G401.6 (cell line): ENCODE results near the gene ESPN.
"Not testable (repeated sequence)": the region's sequence is repeated elsewhere in the genome, so short reads cannot be mapped to it uniquely, and the experiment has no call there.

Experiments used
- FAIRE-seq: peaks from 2 replicates; lab custom pipeline; 2012; peaks lifted over from hg19 to GRCh38; lab: Jason Lieb, UNC

ESPN gene, protein sequence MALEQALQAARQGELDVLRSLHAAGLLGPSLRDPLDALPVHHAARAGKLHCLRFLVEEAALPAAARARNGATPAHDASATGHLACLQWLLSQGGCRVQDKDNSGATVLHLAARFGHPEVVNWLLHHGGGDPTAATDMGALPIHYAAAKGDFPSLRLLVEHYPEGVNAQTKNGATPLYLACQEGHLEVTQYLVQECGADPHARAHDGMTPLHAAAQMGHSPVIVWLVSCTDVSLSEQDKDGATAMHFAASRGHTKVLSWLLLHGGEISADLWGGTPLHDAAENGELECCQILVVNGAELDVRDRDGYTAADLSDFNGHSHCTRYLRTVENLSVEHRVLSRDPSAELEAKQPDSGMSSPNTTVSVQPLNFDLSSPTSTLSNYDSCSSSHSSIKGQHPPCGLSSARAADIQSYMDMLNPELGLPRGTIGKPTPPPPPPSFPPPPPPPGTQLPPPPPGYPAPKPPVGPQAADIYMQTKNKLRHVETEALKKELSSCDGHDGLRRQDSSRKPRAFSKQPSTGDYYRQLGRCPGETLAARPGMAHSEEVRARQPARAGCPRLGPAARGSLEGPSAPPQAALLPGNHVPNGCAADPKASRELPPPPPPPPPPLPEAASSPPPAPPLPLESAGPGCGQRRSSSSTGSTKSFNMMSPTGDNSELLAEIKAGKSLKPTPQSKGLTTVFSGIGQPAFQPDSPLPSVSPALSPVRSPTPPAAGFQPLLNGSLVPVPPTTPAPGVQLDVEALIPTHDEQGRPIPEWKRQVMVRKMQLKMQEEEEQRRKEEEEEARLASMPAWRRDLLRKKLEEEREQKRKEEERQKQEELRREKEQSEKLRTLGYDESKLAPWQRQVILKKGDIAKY

DNA sequence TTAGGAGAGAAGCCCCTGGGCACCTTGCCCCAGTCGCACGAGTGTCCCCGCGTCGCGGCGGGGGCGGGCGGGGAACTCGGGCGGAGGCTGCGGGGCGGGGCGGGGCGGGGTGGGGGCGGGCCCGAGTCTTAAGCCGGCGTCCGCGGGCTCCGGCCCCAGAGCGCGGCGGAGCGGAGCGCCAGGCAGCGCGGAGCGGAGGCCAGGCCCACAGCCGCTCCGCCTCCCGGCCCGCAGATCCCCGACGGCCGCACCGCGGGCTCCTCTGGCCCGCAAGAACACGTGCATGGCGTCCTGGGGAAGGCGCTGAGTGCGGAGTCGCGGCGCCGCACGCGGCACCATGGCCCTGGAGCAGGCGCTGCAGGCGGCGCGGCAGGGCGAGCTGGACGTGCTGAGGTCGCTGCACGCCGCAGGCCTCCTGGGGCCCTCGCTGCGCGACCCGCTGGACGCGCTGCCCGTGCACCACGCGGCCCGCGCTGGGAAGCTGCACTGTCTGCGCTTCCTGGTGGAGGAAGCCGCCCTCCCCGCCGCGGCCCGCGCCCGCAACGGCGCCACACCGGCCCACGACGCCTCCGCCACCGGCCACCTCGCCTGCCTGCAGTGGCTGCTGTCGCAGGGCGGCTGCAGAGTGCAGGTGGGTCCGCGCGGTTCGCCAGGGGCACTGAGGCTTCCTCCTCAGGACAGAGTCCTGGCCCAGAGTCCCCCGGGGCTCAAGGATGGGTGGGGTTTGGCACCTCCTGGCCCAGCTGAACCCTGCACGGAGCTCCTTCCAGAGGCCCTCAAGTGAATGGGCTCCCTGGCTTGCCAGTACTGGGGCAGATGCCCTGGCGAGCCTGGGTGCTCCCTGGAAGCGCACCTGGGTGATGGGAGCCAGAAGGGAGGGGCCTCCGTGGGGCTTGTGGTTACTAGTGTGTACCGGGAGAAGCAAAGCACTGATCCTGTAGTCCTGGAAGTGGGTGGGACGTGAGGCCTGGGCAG, at the start of gene ESPN:
Gene ESPN (plus strand): TSS at position 158 of the 975 bp plus-strand sequence. CDS start 180 bp downstream, at position 338.
- FAIRE-seq, result no peak

GRCh38 chr1:6378096-6378746, 46.4 kb upstream of the ESPN start:
- FAIRE-seq, result no peak

GRCh38 chr1:6380037-6380436, 44.5 kb upstream of the ESPN start:
- FAIRE-seq, result no peak

- FAIRE-seq, result no peak
Observed at GRCh38 chr1:6384135-6384534, 40.4 kb upstream of the ESPN start.

GRCh38 chr1:6384962-6385361, 39.6 kb upstream of the ESPN start:
- no peak for FAIRE-seq

GRCh38 chr1:6385488-6386191, 38.9 kb upstream of the ESPN start:
- no peak for FAIRE-seq

- no peak for FAIRE-seq
Observed at GRCh38 chr1:6386371-6386949, 38.1 kb upstream of the ESPN start.

DNA sequence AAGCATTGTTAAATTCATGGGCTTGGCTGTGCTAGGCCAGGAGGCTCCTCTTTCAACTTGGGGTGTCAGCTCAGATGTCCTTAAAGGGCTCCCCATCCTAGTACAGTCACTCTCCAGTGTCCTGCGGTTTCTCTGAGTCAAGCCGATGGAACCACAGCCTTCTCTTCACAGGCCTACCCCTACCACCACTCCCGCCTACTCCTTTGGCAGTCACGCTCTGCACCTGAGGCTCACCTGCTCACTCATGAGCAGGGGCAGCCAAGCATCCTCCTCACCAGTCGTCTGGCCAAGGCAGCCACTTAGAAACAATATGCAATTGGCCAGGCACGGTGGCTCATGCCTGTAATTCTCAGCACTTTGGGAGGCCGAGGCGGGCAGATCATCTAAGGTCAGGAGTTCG, 34.6 kb upstream of the ESPN start:
- FAIRE-seq, result no peak

DNA sequence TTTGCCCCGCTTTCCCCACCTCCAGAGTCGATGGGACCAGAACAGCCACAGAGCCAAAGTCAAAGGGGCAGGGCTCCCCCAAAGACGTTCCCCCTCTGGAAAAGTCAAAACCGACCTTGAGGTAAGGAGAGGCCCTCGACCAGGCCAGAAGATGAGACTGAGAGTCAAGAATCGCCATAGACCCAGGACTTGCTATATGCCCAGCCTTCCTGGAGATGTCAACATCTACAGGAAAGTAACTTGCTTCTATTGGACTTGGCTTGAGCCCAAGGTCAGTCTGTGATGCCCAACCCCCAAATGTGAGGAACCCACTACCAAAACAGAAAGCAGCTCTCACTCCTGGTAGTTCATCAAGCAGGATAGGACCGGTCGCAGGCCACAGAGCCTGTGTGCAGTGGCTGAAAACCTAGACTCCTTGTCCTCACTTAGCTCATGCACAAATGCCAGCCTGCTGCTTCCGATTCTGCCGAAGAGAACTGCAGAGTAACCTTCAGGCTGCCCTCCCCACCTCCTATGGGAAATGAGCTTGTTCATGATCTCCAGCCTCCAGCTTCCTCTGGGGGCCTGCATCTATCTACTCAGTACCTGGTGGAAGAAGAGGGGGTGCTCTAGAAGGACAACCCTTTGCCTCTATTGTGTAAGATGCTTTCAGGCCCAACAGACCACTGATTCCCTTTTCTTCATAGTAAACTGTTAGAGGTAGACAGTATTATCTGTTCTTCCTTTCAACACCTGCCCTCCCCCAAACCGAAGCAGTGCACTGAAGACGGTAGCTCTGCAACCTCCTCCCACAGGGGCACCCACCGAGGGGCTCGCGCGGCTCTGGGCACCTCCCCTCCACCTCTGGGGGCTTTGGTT, 32.4 kb upstream of the ESPN start:
- FAIRE-seq, result no peak

- no peak for FAIRE-seq
Observed at GRCh38 chr1:6392809-6393399, 31.7 kb upstream of the ESPN start.

DNA sequence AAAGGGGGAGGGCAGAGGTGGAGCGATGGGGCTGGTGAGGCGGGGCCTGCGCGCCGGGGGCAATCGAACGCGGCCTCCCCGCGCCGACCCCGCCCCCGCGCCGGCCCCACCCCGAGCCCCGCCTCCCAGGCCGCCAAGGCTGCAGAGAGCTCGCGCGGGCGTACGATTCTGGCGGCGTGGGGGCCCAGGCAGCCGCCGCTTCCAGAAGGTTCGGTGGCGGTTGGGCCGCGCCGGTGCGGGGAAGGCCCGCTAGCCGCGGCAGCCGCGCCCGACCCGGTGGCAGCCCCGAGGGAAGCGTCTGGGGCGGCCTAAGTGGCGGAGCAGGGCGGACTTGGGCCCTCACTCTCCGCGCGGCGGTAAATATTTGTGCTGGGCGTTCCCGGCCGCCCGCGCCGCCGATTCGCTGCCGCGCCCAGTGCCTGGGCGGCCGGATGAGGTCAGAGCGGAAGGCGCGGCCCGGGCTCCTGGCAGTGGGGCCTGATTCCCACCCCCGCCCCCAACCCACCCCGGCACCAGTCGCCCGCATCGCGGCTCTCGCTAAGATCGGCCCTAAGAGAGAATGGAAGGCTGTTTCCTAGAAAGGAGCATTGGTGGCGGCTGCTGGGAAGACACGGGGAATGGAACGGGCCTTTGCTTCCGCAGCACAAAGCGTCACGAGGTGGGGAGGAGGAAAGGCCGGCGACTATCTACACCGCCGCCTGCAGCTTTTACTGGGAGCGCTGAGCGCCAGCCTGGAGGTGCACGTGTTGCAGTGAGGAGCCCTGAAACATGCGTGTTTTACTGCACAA, 31.0 kb upstream of the ESPN start, which contains the start of gene ACOT7:
Gene ACOT7 (minus strand): TSS at position 368 of the 788 bp plus-strand sequence. CDS start 368 bp downstream, outside the sequence.
- FAIRE-seq, result no peak

- FAIRE-seq, result not testable (repeated sequence)
Observed at GRCh38 chr1:6395130-6395529, 29.4 kb upstream of the ESPN start.

GRCh38 chr1:6395781-6396244, 28.8 kb upstream of the ESPN start:
- FAIRE-seq, result not testable (repeated sequence)

DNA sequence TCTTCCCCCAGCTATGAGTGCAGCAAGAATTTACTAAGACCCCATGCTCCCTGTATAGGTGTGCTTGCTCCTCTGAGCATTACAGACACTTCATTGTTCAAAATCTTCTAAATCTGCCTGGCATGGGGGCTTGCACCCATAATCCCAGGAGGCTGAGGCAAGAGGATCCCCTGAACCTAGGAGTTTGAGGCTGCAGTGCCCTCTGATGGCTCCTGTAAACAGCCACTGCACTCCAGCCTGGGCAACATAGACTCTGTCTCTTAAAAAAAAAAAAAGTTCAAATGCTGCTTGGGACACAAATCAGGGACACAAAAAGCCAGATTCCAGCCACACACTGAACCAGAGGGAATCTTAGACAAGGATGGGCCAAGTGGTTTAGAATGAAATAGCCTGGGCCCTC, 27.6 kb upstream of the ESPN start:
- FAIRE-seq, result no peak

DNA sequence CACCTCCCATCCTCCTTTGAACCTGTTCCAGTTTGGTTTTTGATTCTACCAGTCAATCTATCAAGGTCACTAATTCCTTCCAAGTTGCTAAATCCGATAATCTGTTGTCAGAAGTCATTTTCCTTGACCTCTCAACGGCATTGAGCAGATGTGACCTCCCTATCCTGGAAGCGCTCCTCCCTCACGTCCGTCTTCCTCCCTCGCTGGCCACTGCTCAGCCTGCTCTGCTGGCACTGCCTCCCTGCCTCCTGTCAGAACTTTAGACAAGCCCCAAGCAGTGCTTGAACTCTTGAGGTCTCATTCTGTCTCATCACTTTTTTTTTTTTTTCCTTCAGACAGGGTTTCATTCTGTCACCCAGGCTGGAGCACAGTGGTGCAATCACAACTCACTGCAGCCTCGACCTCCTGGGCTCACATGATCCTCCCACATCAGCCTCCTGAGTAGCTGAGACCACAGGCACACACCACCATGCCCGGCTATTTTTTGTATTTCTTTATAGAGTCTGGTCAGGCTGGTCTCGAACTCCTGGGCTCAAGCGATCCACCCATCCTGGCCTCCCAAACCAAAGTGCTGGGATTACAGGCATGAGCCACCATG, 26.6 kb upstream of the ESPN start:
- no peak for FAIRE-seq

- FAIRE-seq, result no peak
Observed at GRCh38 chr1:6399294-6399693, 25.3 kb upstream of the ESPN start.

DNA sequence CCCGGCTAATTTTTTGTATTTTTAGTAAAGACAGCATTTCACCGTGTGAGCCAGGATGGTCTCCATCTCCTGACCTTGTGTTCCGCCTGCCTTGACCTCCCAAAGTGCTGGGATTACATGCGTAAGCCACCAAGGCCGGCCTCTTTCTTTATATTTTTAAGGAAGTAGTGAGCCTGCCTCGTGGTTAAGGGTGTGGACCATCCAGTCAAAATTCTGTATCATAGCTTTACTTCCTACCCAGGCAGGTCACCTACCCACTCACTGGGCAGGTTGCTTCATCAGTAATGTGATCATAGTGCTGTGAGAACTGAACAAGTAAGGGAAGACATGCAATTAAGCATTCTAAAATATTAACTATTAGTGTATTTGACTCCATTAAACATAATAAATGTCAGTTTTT, 22.9 kb upstream of the ESPN start:
- FAIRE-seq, result no peak

GRCh38 chr1:6408023-6408422, 16.6 kb upstream of the ESPN start:
- no peak for FAIRE-seq
